ENCODE results near the gene WASL.
"Not testable (repeated sequence)": the region's sequence is repeated elsewhere in the genome, so short reads cannot be mapped to it uniquely, and the experiment has no call there.

The WASL gene

GRCh38 chr7:123770378-123770777, 21.6 kb upstream of the WASL start:
- no peak for DNase-seq (ENCODE audit: low read depth in 2 of 3, low spot score in 1 of 3)

DNA sequence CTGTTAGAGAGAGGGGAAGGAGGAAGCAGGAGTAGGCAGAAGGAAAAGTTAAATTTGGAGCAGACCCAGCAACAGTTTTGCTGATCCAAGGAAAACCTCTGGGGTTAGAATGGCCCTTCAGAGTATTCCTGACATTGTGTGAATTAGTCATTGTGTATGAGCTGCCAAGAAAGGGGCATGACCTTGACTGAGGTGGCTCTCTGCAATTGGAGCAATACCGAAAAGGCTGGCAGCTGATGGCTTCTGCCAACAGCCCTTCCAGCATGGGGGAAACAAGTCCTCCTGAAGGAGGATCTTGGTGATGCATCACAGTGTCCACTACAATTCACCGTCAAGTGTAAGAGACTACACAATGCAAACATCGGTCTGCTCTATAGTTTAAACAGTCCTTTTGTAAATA, 20.6 kb upstream of the WASL start:
- no peak for DNase-seq (ENCODE audit: low read depth in 2 of 3, low spot score in 1 of 3)

DNA sequence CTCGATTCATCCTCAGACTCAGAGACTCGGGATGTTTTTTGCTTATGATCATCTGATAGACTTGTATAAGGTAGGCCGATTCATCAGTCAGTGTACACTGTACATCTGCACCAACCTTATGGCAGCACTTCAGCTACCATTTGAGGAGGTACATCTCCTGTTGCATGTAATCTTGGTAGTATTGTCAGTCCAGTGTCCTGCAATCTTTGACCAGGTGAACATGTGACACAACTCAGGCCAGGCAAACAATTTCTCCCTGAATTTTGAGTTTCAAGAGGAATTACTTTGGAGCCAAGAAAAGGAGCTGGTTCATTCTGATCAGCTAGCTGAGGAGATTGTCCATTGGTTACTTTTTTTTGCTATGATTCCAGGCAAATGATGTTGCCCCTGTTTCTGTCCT, 19.7 kb upstream of the WASL start:
- DNase-seq (ENCODE audit: low read depth in 2 of 3, low spot score in 1 of 3): no peak

DNA sequence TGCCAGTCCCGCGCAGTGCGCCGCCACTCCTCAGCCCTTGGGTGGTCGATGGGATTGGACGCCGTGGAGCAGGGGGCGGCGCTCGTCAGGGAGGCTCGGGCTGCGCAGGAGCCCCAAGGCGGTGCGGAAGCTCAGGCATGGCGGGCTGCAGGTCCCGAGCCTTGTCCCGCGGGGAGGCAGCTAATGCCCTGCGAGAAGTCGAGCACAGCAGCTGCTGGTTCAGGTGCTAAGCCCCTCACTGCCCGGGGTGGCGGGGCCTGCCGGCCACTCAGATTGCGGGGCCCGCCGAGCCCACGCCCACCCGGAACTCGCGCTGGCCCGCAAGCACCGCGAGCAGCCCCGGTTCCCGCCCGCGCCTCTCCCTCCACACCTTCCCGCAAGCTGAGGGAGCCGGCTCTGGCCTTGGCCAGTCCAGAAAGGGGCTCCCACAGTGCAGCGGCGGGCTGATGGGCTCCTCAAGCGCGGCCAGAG, 14.4 kb upstream of the WASL start:
- DNase-seq (ENCODE audit: low read depth in 2 of 3, low spot score in 1 of 3): no peak

GRCh38 chr7:123761729-123762128, 12.9 kb upstream of the WASL start:
- no peak for DNase-seq (ENCODE audit: low read depth in 2 of 3, low spot score in 1 of 3)

DNA sequence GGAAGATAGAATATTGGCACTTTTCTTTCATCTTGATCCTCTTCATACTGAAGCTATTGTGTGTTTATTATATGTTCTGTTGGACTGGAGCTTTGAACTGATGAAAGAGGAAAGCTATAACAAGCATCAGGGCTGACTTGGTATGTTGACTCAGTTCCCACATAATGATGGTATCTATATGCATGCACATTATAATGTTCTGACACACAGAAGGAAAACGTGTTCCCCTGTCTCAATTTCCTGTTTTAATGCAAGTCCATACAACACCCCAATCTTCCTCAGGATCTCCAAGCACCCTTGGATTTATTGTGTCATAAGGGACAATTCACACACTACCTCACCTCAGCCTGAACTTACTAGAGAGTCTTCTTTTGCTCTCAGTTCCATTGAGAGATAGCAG, 8.3 kb upstream of the WASL start:
- DNase-seq (ENCODE audit: low read depth in 2 of 3, low spot score in 1 of 3): no peak

DNA sequence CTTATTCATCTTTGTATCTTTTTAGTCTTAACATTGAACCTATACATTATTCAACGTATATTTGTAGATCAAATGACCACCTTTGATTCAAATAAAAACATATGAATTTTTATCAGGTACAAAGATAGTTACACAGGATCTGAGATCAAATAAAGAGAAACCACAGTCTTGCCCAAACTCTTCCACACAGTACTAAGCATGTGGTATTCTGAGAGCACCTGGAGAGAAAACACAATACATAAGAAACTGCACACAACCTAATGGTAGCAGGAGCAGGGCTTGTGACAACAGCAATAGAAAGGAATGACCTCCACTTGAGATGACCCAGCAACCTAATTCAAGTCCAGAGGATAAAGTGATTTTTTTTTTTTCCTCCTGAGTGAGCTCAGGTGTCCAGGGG, 6.5 kb upstream of the WASL start:
- DNase-seq (ENCODE audit: low read depth in 2 of 3, low spot score in 1 of 3): no peak

GRCh38 chr7:123754271-123754871, 5.6 kb upstream of the WASL start:
- DNase-seq (ENCODE audit: low read depth in 2 of 3, low spot score in 1 of 3): no peak

DNA sequence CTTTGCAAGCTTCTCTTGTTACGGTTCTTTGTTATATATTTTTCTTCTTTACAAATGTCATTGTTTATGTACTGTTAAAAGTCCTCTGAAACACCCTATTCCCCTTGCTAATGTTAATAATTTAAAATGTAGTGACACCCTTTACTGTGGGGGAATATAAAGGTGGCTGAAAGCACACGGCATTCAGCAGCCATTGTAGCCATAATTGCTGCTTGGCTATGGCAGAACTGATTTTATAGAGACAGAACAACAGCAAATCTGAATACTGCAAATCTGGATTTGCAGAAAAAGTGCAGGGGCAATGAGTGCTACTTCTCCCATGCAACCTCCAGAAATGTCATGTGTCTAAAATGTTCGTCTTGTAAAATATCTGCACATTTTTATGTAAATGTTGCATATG, 3.7 kb upstream of the WASL start:
- DNase-seq (ENCODE audit: low read depth in 2 of 3, low spot score in 1 of 3): no peak

GRCh38 chr7:123751821-123752220, 3.0 kb upstream of the WASL start:
- DNase-seq (ENCODE audit: low read depth in 2 of 3, low spot score in 1 of 3): no peak

- no peak for DNase-seq (ENCODE audit: low read depth in 2 of 3, low spot score in 1 of 3)
Measured at GRCh38 chr7:123750389-123751230, 1.8 kb upstream of the WASL start.

DNA sequence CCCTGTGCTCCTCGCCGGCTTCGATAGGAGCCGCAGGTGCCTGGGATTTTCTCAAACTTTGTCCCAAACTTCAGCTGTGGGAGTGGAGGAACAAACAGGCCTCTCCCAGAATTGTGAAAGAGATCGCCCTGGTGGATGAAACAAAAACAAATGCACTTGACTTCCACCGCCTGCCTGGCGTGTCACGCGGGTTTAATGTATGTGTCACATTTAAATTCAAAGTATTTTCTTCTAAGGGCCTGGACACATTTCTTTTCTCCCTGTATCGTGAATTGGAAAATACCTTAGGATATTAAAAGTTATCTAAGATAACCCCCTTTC, 694 bp upstream of the WASL start:
- peak in 1 of 3 donors; percentile 24 for DNase-seq (ENCODE audit: low read depth in 2 of 3, low spot score in 1 of 3)

- DNase-seq (ENCODE audit: low read depth in 2 of 3, low spot score in 1 of 3): peak in 2 of 3 donors; percentile 5 to 20
Measured at GRCh38 chr7:123748171-123748733, 551 bp downstream of the WASL start.

- DNase-seq (ENCODE audit: low read depth in 2 of 3, low spot score in 1 of 3): peak in 2 of 3 donors; percentile 15 to 24
Measured at GRCh38 chr7:123747620-123748141, 1.1 kb downstream of the WASL start.

DNA sequence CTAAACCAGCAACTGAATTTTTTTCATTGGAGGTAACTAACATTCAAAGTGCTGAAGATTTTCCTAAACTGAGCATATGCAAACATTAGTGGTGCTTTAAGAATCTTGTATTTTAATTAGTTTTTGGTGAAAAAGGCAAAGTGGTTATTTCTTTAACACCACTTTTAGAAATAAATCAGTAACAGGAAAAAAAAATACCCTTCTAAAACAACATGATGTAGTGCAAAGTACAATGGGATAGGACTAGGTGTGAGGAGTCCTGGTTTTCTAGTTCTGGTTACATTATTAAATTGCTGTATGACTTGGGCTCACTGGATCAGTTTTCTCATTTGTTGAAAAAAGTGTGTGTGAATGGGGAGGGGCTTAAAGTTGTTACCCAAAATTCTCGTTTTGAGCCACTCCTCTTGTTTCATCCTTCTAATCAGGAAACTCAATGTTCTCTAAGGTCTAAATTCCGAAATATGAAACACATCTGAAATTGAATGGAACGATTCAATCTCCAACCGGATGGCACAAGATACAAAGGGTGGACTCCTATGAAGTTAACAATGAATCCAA, 1.8 kb downstream of the WASL start:
- DNase-seq (ENCODE audit: low read depth in 2 of 3, low spot score in 1 of 3): no peak

GRCh38 chr7:123746055-123746454, 2.7 kb downstream of the WASL start:
- DNase-seq (ENCODE audit: low read depth in 2 of 3, low spot score in 1 of 3): no peak

- no peak for DNase-seq (ENCODE audit: low read depth in 2 of 3, low spot score in 1 of 3)
Measured at GRCh38 chr7:123745437-123745836, 3.4 kb downstream of the WASL start.

DNA sequence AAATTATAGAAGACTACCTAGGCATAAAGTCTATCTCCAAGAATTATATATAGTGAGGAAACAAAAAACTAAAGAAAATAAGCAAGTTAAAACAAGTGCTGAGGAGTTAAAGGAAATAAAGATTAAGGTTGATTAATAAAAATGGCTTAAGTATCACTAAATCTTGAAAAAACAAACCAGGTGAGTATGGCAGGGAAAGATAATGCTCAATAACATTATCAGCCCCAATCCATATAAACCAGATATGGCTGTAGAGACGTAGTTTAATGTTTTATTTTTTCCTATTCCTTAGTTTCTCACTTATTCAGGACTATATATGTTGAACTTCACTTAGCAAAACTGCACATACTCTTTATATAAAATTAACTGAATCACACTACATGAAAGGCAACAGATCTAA, 4.4 kb downstream of the WASL start:
- DNase-seq (ENCODE audit: low read depth in 2 of 3, low spot score in 1 of 3): no peak

GRCh38 chr7:123741940-123742339, 6.9 kb downstream of the WASL start:
- DNase-seq (ENCODE audit: low read depth in 2 of 3, low spot score in 1 of 3): no peak

DNA sequence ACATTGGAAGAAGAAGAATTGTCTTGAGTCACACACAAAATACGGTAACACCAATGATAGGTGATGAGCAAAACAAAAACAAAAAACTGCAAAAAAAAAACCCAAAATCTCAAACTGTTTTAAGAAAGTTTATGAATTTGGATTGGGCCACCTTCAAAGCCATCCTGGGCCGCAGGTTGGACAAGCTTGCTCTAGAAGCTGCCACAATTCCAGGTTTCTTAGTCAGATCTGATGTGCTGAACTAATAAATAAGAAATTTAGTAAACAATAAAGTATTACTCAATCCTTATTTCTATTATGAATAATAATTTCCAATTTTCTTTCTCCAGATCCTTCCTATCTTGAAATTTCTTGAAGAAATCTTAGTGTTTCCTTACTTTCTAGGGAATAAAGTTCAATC, 10.0 kb downstream of the WASL start:
- no peak for DNase-seq (ENCODE audit: low read depth in 2 of 3, low spot score in 1 of 3)

DNA sequence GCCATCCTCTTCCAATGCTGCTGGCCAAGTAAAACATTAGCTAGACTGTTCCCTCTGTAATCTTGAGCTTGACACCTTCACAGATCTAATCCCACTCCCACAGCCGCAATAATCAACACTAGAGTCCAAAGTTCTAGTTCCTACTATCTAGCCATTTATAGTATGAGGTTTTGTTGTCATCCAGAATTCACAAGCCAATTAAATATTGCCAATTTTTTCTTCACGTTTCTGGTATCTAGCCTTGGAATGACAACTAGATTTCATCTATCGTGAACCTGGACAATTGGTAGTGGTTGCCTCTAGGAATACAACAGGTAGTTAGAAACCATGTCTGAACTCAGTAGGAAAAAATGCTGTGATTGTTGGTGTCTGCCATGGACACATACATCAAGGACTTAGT, 10.4 kb downstream of the WASL start:
- DNase-seq (ENCODE audit: low read depth in 2 of 3, low spot score in 1 of 3): no peak

- DNase-seq (ENCODE audit: low read depth in 2 of 3, low spot score in 1 of 3): not testable (repeated sequence)
Measured at GRCh38 chr7:123737168-123737674, 11.6 kb downstream of the WASL start.
